Measurements from ENCODE around the gene PNLIPRP2.

The PNLIPRP2 gene

GRCh38 chr10:116620423-116621400 lies at the start of gene PNLIPRP2:
TSS of gene PNLIPRP2 (plus strand) at chr10:116620953.
- no peak for DNase-seq

- no peak for DNase-seq
Measured at GRCh38 chr10:116574797-116575196, 46.0 kb upstream of the PNLIPRP2 start.

DNA sequence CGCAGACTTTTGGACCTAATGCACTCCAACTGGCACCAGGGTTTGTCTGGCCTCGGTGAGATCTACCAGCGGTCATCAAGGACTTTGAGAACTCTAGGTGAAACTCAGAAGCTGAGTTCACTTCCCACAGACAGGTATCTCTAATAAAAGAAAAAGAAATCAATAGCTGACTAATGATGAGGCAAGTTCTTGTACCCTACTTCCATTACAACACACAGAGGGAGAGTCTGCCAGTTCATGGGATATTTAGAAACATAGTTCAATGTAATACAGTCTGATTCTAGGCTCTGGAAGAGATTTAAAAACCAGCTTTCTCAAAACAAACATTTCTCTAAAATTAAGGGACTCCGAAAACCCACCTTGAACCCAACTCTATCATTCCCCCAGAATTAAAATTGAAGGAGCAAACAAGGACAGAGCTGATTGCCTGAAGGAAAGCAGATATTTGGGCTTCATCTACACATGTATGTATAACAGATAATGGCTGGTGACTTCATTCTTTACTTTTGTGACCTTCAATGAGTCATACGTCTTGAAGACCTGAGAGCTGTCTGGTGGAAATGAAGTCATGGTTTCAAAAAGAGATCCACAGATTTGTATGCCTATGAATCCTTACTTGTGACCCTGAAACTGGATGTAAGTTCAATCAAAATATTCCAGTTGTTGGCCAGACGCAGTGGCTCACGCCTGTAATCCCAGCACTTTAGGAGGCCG lies 32.7 kb upstream of the PNLIPRP2 start:
- DNase-seq: no peak

DNA sequence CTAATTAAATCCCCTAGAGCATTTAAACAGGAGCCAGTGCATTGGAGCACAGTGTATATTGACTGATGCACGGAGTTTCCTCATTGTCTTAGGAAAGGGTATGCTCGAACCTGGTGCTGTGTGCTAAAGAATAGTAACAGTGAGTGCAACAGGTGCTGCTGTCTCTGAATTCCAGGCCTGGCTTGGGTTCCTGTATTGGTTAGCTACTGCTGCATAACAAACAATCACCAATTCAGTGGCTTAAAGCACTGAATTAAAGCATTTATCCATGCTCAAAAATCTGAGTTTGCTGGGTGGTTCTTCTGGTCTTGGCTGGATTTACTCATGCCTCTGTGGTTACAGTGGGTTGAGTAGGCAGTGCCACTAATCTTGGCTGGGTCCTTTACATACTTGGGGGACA lies 31.8 kb upstream of the PNLIPRP2 start:
- DNase-seq: no peak

- no peak for DNase-seq
Measured at GRCh38 chr10:116589926-116590325, 30.8 kb upstream of the PNLIPRP2 start.

DNA sequence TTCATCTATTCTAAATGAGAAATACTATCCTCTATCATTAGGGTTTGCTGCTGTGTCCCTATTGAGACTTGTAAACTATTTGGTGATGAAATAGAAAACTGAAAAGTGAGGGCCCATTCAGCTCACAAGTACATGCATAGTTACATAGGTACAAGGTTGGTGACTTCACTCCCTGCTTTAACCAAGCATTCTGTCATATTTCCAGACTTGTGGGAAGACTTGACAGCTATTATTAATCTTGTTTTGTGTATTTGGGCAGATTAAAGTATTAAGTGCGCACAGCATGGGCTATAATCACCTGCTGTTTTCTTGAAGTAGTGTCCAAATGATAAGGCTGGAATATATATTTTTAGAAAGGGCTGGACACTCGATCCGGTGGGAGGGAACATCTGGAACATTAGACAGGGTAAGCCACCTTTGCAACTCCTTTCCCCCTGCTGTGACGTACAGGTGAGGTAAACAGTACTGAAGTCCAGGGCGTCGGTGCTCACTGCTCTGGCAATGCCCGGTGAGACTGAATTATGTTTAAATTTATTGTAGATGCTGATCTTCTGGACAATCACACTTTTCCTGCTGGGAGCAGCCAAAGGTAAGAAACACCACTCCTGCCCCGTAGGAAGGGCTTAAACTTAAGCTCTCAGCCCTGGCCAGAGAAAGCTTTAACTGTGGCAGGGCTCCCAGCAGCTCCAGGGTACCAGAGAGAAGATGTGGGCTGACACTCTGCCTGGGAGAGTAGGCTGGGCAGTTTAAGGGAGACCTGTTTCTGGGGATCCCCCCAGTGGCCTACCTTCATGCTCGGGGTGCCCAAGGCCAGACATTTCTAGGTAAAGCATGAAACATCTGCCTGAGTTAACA lies 29.9 kb upstream of the PNLIPRP2 start, which contains the start of gene PNLIPRP1:
Gene PNLIPRP1, plus strand, starts transcription at position 370 of the 855 bp plus-strand sequence. Its CDS starts 171 bp downstream, at position 541.
- no peak for DNase-seq

- DNase-seq: no peak
Measured at GRCh38 chr10:116593139-116593740, 27.5 kb upstream of the PNLIPRP2 start.

DNA sequence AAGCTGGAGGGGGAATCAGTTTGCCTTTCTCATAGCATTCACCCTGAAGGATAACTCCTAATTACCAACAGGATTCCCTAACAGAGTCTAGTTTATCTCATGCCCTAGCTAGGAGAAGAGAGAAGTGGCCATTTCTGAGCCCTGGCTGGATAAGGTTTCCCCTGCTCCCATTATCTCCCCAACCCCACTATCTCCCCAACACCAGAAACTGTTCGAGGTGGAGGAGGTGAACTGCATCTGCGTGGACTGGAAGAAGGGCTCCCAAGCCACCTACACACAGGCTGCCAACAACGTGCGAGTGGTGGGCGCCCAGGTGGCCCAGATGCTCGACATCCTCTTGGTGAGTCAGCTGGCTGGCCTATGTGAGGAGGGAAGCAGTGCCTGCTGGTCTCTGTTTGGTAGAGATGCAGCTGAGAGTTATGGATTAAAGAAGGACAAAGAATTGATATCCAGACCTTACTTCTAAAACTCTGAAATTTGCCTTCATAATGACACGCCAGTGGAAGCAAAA lies 26.2 kb upstream of the PNLIPRP2 start:
- no peak for DNase-seq

GRCh38 chr10:116596062-116596461 lies 24.7 kb upstream of the PNLIPRP2 start:
- DNase-seq: no peak

DNA sequence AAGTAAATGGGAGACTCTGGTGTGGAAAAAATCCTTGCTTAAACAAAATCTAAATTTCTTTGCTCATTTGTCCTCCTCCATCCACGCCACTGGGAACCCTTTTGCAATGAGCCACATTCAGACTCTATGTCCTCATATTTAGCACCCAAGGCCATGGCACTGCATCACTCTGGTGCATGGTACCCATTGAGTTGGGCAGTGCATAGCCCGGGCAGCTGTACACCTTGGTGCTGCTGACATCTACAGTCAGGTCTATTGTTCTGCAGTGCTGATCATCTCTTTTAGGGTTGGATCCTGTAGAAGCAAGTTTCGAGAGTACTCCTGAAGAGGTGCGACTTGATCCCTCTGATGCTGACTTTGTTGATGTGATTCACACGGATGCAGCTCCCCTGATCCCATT lies 23.2 kb upstream of the PNLIPRP2 start:
- no peak for DNase-seq

GRCh38 chr10:116598329-116598728 lies 22.4 kb upstream of the PNLIPRP2 start:
- no peak for DNase-seq

DNA sequence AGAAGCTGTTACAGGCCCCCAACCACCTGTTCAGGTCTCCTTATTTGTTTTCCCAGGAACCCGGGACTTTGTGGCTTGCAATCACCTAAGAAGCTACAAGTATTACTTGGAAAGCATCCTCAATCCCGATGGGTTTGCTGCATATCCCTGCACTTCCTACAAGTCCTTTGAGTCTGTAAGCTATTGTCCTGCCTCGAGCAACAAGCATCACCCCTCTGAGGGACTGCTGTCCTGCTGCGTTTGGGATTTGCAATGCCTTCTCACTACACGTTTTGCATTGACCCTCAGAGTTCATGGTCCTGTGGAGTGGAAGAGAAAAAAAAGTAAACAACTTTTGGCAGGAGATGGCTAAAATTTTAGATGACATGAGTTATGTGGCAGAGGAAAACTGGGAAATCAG lies 20.8 kb upstream of the PNLIPRP2 start:
- DNase-seq: no peak

DNA sequence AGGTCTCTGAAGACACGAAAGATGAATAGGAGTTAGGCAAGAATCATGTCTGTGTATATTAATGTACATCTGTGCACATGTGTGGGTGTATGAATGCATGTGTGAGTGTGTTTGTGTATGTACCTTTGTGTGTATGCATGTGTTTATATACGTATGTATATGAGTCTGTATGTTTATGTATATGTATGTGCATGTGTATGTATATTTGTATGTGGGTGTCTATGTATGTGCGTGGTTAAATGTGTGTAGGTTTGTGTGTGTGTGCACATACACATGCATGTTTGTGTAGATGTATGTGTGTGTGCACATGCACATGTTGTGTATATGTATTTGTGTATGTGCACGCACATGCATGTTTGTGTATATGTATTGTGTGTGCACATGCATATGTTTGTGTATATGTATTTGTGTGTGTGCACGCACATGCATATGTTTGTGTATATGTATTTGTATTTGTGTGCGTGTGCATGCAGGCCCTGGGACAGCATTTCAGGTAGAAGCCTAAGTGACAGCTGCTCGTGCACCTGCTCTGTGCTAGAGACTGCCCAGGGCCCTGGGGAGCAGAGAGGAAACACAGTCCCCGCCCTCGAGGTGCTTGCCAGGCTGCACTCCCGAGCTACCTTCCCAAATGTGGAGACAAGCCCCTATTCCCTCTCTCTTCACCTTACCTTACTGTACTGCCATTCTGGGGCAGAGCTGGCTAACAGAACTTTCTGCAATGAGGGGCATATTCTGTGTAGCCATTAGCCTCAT lies 17.9 kb upstream of the PNLIPRP2 start:
- no peak for DNase-seq

- no peak for DNase-seq
Measured at GRCh38 chr10:116606061-116606483, 14.7 kb upstream of the PNLIPRP2 start.

DNA sequence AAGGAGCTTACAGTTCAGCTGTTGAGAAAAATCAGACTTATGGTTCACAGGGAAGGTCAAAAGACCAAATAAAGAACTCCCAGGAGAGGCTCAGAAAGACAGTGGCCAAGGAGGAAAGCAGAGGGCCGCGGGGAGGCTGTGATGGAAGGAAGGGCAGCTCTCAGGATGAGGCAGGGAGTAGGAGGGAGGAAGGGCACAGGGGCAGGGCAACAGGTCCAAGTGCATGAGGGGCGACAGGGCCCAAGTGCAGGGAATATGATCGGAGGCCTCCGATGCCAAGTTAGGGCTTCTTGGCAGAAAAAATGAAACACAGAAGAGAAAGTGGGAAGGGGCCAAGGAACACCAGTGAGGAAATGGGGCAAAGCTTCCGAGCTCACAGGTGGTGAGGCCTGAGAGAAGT lies 13.4 kb upstream of the PNLIPRP2 start:
- DNase-seq: no peak

DNA sequence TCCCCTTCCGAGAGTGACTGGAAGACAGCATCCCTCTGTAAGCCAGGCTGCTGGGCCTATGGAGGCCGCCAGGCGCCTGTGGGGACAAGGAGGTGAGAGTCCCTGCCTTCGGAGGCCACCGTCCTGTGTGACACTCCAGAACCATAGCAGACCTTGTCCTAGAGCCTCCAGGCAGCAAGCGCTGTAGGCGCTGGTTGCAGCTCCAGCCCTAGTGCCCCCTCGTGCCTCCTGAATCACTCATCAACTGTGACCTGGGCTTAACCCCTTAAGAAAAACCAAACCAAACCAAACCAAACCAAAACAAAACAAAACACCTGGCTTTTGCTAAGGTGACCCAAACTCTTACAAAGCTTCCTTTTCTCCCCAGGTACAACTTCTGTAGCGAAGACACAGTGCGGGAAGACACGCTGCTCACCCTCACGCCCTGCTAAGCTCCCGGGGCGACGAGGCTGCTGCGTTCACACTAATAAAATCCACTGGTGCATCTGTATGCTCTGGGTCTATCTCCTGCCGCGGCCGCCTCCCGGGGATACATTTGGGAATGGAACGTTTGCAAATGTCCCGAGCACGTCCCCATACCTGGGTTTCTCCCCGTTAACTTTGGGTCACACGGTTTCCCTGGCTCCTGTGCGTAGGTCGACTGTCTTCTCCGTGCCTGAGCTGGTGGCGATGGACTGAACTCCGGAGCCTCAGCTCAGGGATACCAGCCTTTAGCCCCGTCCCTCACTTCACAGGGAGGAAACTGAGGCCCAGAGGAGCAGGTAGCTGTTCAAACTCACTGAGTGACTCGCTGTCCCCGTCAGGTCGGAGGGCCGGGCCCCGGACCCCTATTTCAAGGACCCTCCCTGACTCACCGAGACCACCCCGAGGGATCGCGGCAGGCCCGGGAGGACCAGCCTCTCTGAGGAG lies 11.8 kb upstream of the PNLIPRP2 start:
- no peak for DNase-seq

DNA sequence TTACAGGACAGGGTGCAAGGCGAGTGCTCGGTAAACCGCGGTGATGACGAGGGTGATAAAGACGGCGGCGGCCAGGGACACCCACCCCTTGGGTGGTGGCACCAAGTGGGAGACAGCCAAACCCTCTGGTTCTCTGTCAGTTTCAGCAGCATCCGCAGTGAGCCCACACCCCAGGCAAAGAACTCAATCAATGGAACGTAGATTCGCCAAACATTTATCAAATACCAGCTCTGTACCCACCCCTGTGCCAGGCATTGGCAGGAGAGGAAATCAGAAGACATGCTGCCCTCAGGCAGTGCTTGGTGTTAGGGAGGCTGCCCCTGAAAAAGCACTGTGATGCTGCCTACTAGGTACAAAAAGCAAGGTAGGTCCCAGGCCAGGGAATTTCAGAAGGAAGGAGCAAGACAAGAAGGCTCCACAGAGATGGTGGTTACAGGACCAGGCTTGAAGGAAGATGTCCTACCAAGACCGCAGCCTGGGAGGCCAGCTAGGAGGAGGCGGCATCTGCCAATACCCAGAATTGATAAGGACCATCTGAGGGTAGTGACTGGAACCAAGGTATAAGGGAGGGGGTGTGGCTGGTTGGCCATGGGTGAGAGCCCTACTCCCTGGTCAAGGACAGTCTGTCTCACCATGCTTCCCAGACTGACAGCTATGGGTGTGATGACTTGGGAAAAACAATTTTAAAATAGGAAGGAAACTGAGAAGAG lies 10.2 kb upstream of the PNLIPRP2 start:
- DNase-seq: no peak

DNA sequence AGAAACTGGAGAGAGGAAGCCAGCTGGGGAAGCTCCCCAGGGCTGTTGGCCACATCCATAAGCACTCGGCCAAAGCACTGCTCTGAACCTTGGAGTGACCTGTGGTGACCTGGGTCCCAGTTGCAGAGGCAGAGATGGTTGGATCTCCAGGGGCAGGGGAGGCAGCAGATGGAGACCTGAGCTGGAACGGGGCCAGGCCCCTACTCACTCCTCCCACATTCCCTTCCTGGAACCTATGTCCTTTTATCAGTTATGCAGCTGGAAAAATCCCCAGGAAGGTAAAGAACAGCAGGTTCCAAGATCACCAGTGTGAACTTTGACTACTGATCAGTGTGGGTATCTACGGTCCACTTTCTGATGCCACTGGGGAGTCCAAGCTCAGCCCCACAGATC lies 9.6 kb upstream of the PNLIPRP2 start:
- DNase-seq: no peak

- DNase-seq: no peak
Measured at GRCh38 chr10:116612107-116612769, 8.5 kb upstream of the PNLIPRP2 start.
